Renal cortex interstitium (tissue), 11 donors: Measurements from ENCODE around the gene NDUFB10. TPM values are rescaled to one million over a fixed set of nuclear protein-coding genes. Genes with fewer than 3 reads are reported as not detected.
A peak's percentile ranks its signal among the peaks of the same experiment; 100 is the strongest.
"Not testable (repeated sequence)": the region's sequence is repeated elsewhere in the genome, so short reads cannot be mapped to it uniquely, and the experiment has no call there.

Source experiments
- DNase-seq, 11 donors: peaks; one replicate each; pipeline ENCODE4 v3.0.0-alpha.2; 2013; ENCODE audit warnings: low read depth in 9 of 11, low spot score in 4 of 11; ENCODE audit errors: extremely low read depth in 1 of 11
- polyA plus RNA-seq, 3 donors: library from polyadenylated mRNA; unstranded; fragments of 120-200 nt; gene quantifications; one replicate each; pipeline ENCODE4 v1.2.1, GENCODE V29; 2013; ENCODE audit not compliant: insufficient read length in 3 of 3

The NDUFB10 gene
- polyA plus RNA-seq, 3 donors: 121 to 154 (median 124) TPM

DNA sequence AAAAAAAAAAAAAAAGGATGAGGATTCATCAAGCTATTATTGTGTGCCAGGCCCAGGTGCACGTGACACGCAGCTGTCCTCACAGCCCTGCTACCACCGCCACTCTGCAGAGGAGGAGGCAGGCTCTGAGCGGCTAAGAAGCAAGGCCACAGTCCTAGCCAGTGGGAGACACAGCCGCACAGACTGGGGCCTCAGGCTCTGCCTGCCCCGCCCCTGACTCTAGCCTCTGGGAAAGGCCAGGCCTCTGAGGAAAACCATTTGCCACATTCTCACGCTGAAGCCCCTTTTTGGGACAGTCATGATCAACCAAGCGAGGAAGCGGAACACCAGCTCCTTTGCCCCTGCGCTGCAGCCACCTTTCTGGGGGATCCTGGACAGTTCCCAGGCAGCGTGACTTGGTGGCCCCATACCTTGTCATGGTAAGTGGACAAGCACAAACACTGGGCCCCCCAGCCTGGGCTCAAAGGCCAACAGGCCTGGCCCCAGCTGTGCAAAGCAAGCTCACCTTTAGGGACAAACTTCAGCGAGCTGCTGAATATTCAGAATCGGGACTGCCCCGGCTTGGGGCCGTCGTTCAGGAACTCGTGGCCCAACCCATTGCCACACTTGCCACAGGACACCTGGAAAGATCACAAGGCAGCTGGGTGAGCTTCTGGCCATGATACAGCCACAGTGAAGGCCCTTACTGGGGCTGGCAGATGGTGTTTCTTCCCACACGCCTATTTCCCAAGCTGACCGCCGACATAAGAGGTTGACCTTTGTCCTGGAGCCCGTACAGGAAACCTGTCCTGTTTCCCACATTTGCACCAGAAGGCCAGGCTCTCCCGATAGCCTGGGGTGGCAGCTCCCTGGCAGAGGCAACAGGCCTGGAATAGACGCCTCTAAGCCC lies 18.8 kb upstream of the NDUFB10 start:
- no peak for DNase-seq

DNA sequence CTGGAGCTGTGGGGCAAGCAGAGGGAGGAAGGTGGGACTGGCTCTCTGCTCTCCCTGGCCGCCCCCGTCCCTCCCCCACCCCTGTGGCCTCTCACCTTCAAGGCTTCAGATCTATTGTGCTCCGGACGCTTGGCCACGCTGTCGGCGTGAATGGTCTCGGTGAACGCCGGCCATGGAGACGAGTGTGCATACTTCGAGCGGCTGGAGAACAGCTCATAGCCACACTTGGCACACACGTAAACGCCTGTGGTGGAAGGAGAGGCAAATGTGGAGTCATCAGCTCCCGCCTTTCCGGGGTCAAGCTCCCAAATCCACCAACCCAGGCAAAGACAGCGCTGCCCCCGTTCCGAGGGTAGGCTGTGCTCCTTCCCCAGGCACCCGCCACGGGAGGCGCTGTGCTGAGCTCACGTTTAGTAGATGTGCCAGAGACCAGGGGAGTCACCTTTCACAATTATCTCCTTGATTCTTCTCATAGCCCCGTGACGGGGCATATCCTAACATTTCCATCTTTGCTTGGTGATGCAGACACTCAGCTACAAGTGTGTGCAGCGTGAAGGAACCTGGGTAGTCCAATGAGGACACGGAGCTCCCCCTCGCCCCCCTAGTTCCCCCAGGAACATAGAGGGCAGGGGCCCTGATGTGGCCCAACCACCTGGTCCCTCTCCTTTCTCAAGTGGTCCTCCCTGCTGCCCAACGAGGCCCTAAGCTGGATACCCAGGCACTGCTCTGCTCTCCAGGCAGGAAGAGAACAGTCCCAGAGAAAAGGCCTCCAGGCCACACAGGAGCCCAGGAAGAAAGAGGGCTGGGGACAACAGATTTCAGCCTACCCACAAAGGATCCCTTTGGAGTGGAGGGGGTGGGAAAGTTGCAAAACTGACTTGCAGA lies 17.9 kb upstream of the NDUFB10 start:
- DNase-seq: no peak

DNA sequence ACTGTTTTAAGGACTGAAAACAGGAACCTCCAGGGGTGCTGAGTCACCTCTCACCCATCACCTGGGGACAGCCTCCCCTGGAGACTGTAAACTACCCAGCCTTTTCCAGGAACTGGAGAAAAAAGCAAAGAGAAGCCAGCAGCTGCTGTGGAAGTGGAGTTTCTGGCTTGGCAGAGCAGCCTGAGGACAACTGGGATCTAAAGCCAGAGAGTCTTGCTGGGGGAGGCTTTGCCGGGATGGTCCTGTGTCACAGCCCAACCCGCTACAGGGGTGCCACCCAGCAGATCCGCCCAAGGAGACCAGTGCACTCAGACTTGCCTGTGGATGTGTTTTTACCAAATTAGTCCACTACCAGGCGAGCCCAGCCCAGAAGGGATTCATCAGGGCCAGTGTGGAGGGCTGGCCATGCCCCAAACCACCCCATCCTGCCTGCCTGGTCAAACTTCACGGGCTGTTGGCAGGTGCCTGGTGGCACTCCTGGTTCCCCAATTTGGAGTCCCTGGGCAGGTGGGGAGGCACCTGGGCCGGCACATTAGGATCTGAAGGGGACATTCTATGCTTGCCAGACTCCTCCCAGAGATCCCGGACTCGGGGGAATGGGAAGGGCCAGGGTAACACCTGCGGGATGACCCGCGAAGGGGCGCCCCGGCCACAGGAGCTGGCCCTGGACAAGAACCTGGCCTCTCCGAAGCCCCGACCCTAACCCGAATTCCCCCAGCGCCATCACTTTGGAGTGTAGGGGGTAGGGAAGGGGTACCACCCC lies 17.1 kb upstream of the NDUFB10 start:
- DNase-seq: no peak

GRCh38 chr16:1942810-1943726 lies 16.3 kb upstream of the NDUFB10 start, which contains the start of gene MSRB1:
MSRB1 (minus strand) TSS chr16:1943199; CDS start chr16:1943156, 43 bp downstream.
- DNase-seq: peak; percentile 94 to 99 (median 99)

GRCh38 chr16:1944612-1945199 lies 14.6 kb upstream of the NDUFB10 start:
- DNase-seq: no peak

GRCh38 chr16:1945559-1946391 lies 13.6 kb upstream of the NDUFB10 start:
- DNase-seq: no peak

GRCh38 chr16:1946495-1947368 lies 12.6 kb upstream of the NDUFB10 start:
- DNase-seq: no peak

DNA sequence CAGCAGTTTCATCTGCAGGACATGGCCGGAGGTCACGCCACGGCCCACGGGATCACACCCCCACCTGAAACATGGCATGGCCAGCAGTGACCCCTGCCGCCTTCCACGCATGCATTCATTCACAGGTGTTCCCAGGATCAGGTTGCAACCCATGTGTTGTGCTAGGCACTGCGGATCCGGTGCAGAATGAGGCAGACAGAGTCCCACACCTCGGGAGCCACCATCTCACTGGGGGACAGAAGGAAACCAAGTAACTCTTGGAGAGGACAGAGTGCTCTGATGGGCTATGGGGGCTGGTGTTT lies 12.0 kb upstream of the NDUFB10 start:
- no peak for DNase-seq

GRCh38 chr16:1949507-1949906 lies 9.8 kb upstream of the NDUFB10 start:
- DNase-seq: no peak

DNA sequence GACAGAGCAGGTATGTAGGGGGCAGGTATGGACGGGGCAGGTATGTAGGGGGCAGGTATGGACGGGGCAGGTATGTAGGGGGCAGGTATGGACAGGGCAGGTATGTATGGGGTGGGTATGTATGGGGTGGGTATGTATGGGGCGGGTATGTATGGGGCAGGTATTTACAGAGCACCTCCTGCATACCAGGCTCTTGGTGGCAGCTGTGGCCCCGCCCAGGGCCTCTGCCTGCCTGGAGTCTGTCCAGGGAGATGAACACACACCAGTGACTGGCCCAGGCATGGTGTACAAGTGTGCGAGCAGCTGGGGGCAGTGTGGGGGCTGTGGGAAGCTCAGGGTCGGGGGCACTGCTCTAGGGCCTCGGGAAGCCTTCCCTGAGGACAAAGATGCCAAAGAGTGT lies 9.3 kb upstream of the NDUFB10 start:
- no peak for DNase-seq

DNA sequence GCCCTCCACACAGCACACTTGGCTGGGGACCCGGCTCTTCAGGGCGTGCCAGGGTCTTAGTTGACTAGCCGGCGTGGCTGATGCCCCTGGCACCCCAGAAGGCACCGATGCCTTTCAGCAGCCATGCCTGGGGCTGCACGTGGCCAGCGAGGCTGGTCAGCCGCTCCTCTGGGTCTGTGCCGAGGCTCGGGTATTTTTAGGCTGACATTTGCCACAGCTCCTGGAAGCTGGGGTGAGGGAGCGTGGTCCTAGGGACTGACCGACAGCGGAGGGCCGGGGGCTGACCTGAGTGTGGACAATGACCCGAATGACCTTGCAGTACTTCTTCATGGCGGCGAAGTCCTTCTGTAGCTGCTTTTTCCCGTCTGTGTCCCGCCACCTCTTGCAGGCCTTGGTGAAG lies 8.8 kb upstream of the NDUFB10 start:
- no peak for DNase-seq

DNA sequence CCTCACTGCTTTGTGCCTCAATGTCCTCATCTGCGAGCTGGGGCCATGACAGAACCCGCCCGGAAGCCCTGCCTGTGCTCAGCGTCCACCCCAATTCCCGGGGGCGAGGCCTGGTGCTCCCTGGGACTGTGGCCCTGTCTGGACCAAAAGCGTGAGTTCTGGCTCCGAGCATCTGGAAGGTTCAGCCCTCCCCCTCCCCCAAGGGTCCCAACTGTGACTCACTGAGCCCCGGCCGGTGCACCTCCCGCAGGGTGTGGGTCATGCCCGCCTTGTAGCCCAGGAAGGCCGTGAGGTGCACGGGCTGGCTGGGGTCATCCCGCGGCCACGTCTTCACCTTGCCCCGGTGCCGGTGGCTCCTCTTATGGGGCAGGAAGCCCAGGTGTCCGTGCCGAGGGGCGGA lies 5.6 kb upstream of the NDUFB10 start:
- no peak for DNase-seq

GRCh38 chr16:1957434-1958142 lies 1.8 kb upstream of the NDUFB10 start:
- DNase-seq: not testable (repeated sequence)

DNA sequence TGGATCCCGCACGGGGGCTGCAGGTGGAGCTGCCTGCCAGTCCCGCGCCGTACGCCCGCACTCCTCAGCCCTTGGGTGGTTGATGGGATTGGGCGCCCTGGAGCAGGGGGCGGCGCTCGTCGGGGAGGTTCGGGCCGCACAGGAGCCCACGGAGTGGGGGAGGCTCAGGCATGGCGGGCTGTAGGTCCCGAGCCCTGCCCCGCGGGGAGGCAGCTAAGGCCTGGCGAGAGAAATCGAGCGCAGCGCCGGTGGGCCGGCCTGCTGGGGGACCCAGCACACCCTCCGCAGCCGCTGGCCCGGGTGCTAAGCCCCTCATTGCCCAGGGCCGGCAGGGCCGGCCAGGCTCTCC lies 1.2 kb upstream of the NDUFB10 start:
- not testable (repeated sequence) for DNase-seq

DNA sequence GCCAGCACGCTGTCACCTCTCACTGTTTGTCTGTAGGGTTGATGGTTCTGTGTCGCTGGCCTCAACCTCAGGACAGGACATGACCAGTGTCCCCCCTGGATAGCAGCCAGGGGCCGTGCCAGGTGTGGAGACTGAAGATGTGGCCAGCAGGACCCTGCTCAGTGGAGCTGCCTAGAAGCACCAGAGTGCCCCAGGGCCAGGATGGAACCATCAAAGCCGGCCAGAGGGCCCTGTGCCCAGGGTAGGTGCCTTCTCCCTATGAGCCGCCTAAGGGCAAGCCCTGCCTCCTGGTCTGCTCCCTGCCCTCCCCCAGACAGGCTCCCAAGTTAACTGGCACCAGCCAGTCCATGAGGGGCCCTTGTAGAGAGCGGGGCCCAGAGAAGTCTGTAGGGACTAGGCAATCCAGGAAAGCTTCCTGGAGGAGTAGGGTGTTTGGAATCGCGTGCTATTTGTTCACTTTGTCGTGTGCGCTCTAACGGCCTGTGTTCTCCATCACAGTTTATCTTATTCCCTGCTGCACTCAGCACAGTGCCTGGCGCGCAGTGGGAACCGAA lies 546 bp upstream of the NDUFB10 start:
- no peak for DNase-seq
